ENCODE measurements around the gene TRMT61B.
A peak's percentile ranks its signal among the peaks of the same experiment; 100 is the strongest.

Gene TRMT61B

DNA sequence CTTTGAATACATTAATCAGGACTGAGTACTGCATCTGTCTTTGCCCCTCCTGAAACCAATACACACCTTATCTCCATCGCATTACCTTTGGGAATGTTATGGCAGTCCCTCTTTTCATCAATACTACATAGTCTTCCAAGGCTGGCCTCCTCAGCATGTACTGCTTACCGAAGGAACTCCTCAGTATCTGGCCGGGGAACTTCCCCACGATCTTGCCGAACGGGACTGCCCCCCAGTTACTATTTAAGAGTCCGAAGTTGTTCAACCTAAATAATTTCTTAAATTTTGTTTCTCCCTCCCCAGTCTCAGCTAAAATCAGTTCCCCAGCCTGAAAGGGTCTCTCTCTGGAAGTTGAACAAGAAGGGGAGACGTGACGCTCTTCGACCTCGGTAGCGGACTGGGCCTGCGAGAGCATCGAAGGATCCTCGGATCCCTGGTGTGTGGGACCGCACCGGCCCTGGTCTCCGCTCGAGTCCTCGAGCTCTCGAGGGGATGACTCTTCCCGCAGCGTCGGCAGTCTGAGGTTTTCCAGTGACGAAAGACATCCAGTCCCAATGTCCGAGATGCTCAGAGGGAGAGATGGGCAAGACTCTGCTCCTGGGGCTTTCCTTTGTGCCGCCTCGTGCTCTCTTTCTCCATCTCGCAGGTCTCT lies 489 bp downstream of the TRMT61B start:
- peak overlapping the region; percentile 91 for H3K4me3 ChIP-seq (replicated peaks in 1 of 2; ENCODE audit: low read depth in 2 of 2, low read length in 2 of 2)
- TF ChIP-seq, protein P1, sequence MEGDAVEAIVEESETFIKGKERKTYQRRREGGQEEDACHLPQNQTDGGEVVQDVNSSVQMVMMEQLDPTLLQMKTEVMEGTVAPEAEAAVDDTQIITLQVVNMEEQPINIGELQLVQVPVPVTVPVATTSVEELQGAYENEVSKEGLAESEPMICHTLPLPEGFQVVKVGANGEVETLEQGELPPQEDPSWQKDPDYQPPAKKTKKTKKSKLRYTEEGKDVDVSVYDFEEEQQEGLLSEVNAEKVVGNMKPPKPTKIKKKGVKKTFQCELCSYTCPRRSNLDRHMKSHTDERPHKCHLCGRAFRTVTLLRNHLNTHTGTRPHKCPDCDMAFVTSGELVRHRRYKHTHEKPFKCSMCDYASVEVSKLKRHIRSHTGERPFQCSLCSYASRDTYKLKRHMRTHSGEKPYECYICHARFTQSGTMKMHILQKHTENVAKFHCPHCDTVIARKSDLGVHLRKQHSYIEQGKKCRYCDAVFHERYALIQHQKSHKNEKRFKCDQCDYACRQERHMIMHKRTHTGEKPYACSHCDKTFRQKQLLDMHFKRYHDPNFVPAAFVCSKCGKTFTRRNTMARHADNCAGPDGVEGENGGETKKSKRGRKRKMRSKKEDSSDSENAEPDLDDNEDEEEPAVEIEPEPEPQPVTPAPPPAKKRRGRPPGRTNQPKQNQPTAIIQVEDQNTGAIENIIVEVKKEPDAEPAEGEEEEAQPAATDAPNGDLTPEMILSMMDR (IDR thresholded peaks at IDR 0.05; ENCODE audit: low read depth, low read length) = no peak
- DNase-seq (ENCODE audit: low read depth in 2 of 2) = no peak

DNA sequence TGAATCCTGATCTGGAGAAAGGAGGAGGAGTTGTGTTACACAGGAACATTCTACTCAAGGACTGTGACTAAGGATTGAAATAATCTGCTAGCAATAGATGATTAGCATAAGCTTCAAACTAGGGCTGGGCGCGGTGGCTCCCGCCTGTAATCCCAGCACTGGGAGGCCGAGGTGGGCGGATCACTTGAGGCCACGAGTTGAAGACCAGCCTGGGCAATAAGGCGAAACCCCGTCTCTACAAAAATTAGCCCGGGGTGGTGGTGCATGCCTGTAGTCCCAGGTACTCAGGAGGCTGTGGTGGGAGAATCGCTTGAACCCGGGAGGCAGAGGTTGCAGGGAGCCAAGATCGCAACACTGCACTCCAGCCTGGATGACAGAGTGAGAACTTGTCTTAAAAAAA lies 1.5 kb downstream of the TRMT61B start:
- TF ChIP-seq, protein P1 (IDR thresholded peaks at IDR 0.05; ENCODE audit: low read depth, low read length) = no peak
- no peak for DNase-seq (ENCODE audit: low read depth in 2 of 2)
- H3K4me3 ChIP-seq (replicated peaks in 1 of 2; ENCODE audit: low read depth in 2 of 2, low read length in 2 of 2) = peak overlapping the region in 1 of 2 donors; percentile 91

DNA sequence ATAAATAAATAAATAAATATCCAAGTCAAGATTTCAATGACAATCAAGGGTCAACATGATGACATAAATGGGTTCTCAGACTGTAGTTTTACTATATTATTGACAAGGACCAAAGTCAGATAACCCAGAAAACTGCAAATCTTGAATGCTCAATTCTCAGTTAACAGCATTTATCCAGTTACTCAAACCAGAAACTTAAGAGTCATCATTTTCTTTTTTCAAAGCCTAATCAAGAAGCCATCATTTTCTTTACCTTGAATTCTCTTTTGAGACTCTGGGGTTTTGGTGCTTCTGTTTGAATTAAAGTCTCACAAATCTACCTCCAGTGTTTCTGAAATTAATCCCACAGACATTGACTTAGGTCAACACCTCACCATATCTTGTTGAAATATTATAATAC lies 14.1 kb downstream of the TRMT61B start:
- H3K4me3 ChIP-seq (replicated peaks in 1 of 2; ENCODE audit: low read depth in 2 of 2, low read length in 2 of 2) = no peak overlapping the region
- TF ChIP-seq, protein P1 (IDR thresholded peaks at IDR 0.05; ENCODE audit: low read depth, low read length) = no peak
- DNase-seq (ENCODE audit: low read depth in 2 of 2) = no peak

DNA sequence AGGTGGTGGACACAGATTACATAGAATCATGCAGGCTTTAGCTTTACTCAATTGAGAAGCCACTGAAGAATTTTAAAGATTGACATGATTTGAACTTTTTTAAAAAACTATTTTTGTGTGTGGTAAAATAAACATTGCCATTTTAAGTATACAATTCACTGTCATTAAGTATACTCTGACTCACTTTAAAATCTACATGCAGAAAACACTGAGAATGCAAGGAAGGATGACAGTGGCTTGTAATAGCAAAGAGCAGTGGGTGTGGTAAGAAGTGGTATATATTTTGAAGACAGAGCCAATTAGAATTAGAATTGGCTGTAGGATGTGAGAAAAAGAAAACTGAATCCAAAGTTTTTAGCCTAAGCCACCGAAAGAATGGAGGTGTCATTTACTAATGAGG lies 14.9 kb downstream of the TRMT61B start:
- TF ChIP-seq, protein P1 (IDR thresholded peaks at IDR 0.05; ENCODE audit: low read depth, low read length) = no peak
- peak in 1 of 2 donors; percentile 13 for DNase-seq (ENCODE audit: low read depth in 2 of 2)

DNA sequence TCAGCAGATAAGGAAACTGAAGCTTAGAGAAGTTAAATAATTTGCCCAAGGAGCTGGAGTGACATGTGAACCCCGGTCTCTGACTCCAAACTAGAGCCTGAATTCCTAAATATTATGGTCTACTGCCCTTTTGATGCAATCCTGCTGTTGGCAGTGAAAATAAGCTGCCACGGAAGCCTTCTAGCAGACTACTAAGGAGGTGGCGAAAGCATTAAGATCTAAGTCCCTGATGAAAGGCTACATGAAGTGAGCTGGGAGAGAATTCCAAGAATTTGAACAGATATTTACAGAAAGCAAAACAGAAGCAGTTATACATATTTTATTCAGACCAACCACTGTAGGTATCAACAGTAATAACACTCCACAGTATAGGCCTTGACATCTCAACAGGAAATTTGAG lies 28.1 kb downstream of the TRMT61B start:
- TF ChIP-seq, protein P1 (IDR thresholded peaks at IDR 0.05; ENCODE audit: low read depth, low read length) = no peak
- H3K4me3 ChIP-seq (replicated peaks in 1 of 2; ENCODE audit: low read depth in 2 of 2, low read length in 2 of 2) = no peak overlapping the region
- DNase-seq (ENCODE audit: low read depth in 2 of 2) = peak in 1 of 2 donors; percentile 5

More for the DNA sequence above, 14.9 kb downstream of the TRMT61B start:
- no peak overlapping the region for H3K4me3 ChIP-seq (replicated peaks in 1 of 2; ENCODE audit: low read depth in 2 of 2, low read length in 2 of 2)

DNA sequence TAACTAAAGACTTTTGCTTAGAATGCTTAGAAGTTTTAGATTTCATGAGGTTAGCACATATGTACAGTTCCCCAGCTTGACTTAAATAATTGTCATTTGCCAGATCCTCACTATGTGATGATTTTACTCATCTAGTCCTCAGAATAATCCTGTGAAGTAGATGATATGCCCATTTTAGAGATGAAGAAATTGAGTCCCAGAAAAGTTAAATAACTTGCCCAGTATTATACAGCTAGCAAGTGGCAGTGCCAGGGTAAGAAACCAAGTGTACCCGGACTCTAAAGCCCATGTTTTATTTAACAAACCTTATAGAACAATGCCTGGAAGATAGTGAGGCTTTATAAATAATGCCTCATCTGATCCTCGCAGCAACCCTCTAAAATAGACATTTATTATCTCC lies 31.1 kb downstream of the TRMT61B start:
- no peak for DNase-seq (ENCODE audit: low read depth in 2 of 2)
- TF ChIP-seq, protein P1 (IDR thresholded peaks at IDR 0.05; ENCODE audit: low read depth, low read length) = no peak
- no peak overlapping the region for H3K4me3 ChIP-seq (replicated peaks in 1 of 2; ENCODE audit: low read depth in 2 of 2, low read length in 2 of 2)

DNA sequence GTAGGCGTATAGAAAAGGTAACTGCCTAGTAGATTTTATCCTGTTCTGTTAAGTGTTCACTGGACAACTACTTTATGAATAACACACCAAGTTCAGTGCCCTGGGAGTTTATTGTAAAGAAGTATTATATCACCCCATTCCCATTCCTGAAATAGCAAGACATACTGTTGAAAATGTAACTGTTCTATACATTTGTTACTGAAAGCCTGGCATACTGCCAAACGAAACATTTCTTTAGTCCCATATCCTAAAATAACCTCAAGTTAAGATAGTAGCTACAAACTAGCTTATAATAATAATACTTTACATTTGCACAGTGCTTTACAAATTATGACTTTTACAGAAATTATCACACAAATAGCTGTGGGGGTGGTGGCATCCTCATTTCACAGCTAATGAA lies 34.3 kb downstream of the TRMT61B start:
- peak; percentile 8 to 16 for DNase-seq (ENCODE audit: low read depth in 2 of 2)
- TF ChIP-seq, protein P1 (IDR thresholded peaks at IDR 0.05; ENCODE audit: low read depth, low read length) = no peak
- no peak overlapping the region for H3K4me3 ChIP-seq (replicated peaks in 1 of 2; ENCODE audit: low read depth in 2 of 2, low read length in 2 of 2)
